Stimulated activated memory B cell treated with anti-CD40 and anti-IgM and Interleukin-4, amounts not matched to agents 10 μg/mL and 1 μg/mL and 100 μg/mL, for 72 hours (primary cell): ENCODE results near the gene LAMA3.
"Not testable (repeated sequence)": the region's sequence is repeated elsewhere in the genome, so short reads cannot be mapped to it uniquely, and the experiment has no call there.

Experiments
- ATAC-seq: fragments of 150-1000 bp; cut with Tn5 transposase; 2 replicates; pipeline ENCODE4 v1.10.0; 2021
- H3K27ac Mint-ChIP-seq: one replicate; pipeline ENCODE4 v1.8.0; 2022; ENCODE audit warnings: mild to moderate bottlenecking, mixed read lengths
- H3K27me3 Mint-ChIP-seq: one replicate; pipeline ENCODE4 v1.8.0; 2022; ENCODE audit warnings: mixed read lengths
- H3K36me3 Mint-ChIP-seq: one replicate; pipeline ENCODE4 v1.8.0; 2022; ENCODE audit warnings: mixed read lengths
- H3K4me1 Mint-ChIP-seq: one replicate; pipeline ENCODE4 v1.8.0; 2022; ENCODE audit warnings: mixed read lengths
- H3K4me3 Mint-ChIP-seq: one replicate; pipeline ENCODE4 v1.8.0; 2022; ENCODE audit warnings: mild to moderate bottlenecking, moderate library complexity, mixed read lengths
- H3K9me3 Mint-ChIP-seq: one replicate; pipeline ENCODE4 v1.8.0; 2022; ENCODE audit warnings: mixed read lengths

LAMA3 gene

DNA sequence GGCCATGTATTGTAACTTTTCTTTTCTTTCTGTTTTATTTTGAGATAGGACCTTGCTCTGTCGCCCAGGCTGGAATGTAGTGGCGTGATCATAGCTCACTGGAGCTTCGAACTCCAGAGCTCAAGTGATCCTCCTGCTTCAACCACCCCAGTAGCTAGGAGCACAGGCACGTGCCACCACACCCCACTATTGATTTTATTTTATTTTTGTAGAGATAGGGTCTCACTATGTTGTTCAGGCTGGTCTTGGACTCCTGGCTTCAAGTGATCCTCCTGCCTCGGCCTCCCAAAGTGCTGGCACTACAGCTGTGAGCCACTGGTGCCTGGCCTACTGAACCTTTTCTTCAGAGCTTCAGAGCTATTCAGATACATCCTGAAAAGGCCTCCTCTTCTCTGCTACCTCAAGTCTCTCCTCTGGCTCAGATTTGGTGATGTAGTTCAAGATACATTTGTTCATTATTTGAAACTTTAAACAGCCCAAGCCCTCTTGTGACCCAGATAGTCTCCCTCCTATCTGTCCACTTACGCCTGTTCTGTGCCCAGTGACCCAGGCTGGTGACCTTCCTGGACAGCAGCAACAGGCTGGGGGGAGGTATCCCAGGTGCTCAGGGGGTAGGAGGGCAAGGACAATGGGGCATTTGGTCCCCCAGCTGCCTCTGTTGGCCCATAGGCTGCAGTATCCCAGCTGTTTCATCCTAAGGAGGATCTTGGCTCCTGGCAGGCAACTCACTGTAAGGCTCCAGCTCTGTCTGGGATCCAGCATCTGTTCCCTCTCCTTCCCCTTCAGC, 38.6 kb downstream of the LAMA3 start:
- H3K4me1 Mint-ChIP-seq: no peaks in the 10 kb centered on the region
- H3K9me3 Mint-ChIP-seq: no peaks in the 10 kb centered on the region
- H3K36me3 Mint-ChIP-seq: no peaks in the 10 kb centered on the region
- H3K27me3 Mint-ChIP-seq: peaks cover 45% of the 10 kb centered on the region
- H3K27ac Mint-ChIP-seq: no peak overlapping the region
- H3K4me3 Mint-ChIP-seq: no peak overlapping the region
- ATAC-seq: no peak

DNA sequence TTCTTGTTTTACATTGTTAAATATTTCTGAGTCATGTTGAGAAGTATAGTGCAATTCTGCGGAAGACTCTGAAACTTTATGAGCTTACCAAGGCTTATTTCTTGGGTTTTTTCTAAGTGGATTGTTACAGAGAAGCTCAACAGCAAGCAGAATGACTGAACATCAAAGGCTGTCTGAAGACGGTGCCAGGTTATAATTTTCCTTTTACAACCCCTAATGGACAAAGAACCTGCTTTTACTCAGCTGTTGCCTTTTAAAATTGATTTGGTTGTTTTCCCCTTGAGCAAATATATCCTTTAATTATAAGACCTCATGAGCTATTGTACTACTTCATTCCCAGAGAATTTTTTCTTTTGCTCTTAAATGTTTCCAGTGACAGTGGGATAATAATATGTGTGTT, 41.6 kb downstream of the LAMA3 start:
- H3K9me3 Mint-ChIP-seq: no peaks in the 10 kb centered on the region
- H3K27me3 Mint-ChIP-seq: peaks cover 49% of the 10 kb centered on the region
- ATAC-seq: no peak
- H3K4me3 Mint-ChIP-seq: no peak overlapping the region
- no peaks in the 10 kb centered on the region for H3K4me1 Mint-ChIP-seq
- no peak overlapping the region for H3K27ac Mint-ChIP-seq
- no peaks in the 10 kb centered on the region for H3K36me3 Mint-ChIP-seq

DNA sequence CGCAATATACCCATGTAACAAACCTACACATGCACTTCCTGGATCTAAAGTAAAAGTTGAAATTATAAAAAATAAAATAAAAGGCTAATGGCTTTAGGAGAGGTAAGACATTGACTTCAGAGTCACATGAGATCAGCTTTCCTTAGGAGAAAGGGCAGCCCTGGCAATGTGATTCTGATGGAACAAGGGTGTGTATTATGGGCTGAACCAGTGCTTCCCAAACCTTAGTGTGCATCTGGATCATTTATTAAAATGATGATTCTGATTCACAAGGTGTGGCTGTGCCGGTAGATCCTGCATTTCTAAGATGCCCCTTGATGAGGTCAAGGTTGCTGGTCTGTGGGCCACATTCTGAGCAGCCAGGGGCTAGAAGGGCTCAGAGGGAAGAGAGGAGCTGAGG, 42.6 kb downstream of the LAMA3 start:
- no peaks in the 10 kb centered on the region for H3K36me3 Mint-ChIP-seq
- H3K9me3 Mint-ChIP-seq: no peaks in the 10 kb centered on the region
- peaks cover 50% of the 10 kb centered on the region for H3K27me3 Mint-ChIP-seq
- no peak for ATAC-seq
- no peak overlapping the region for H3K4me3 Mint-ChIP-seq
- no peak overlapping the region for H3K27ac Mint-ChIP-seq
- no peaks in the 10 kb centered on the region for H3K4me1 Mint-ChIP-seq

DNA sequence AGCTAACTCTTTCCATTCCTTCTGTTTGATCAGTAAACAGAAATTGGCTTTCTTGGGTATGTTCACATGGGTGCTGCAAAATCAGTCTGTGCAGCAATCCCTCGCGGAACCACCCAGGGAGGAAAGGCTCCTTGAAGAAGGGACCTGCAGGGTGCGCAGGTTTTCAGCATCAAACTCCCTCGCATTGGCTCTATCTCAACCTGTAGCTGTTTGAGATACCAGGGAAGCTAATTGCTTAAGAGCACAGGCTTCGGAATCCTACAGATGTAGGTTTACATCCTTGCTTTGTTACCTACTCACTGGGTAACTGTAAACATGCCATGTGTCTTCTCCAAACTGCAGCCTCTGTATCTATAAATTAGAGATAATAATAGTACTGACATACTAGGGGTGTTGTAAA, 43.2 kb downstream of the LAMA3 start:
- H3K9me3 Mint-ChIP-seq: no peaks in the 10 kb centered on the region
- H3K27me3 Mint-ChIP-seq: peaks cover 50% of the 10 kb centered on the region
- H3K36me3 Mint-ChIP-seq: no peaks in the 10 kb centered on the region
- H3K4me1 Mint-ChIP-seq: no peaks in the 10 kb centered on the region
- no peak overlapping the region for H3K4me3 Mint-ChIP-seq
- no peak overlapping the region for H3K27ac Mint-ChIP-seq
- ATAC-seq: no peak

DNA sequence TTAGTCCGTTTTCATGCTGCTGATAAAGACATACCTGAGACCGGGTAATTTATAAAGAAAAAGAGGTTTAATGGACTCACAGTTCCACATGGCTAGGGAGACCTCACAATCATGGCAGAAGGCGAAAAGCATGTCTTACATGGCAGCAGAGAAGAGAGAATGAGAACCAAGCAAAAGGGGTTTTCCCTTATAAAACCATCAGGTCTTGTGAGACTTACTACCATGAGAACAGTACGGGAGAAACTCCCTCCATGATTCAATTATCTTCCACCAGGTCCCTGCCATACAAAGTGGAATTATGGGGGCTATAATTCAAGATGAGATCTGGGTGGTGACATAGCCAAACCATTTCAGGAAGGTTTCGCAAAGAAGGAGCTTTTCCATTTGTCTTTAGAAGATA, 44.0 kb downstream of the LAMA3 start:
- H3K4me1 Mint-ChIP-seq, H3K36me3 Mint-ChIP-seq, H3K27ac Mint-ChIP-seq, H3K4me3 Mint-ChIP-seq, ATAC-seq, H3K9me3 Mint-ChIP-seq: not testable (repeated sequence)
- peaks cover 51% of the 10 kb centered on the region for H3K27me3 Mint-ChIP-seq

DNA sequence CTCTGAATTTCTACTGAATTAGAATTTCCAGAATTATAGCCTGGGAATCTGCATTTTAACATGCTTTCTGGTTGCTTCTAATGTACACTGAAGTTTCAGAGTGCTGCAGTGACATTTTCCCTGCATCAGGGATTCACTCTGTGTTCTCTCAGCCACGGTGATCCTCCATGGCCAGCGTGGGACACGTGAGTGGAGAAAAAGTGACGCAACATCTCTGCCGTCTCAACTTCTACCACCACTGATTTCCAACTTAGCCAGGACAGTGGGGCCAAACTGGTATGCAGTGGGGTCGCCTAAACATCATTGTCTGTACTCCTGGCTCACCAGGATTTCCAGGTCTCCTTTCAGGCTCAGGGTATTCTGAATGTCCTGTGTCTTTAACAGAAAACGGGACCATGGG, 44.6 kb downstream of the LAMA3 start:
- Mint-ChIP-seq H3K36me3 (no peaks in the 10 kb centered on the region), H3K9me3 (no peaks in the 10 kb centered on the region), H3K4me1 (peaks cover 12% of the 10 kb centered on the region), H3K27ac (no peak overlapping the region), H3K27me3 (peaks cover 56% of the 10 kb centered on the region), H3K4me3 (no peak overlapping the region)
- ATAC-seq: no peak

DNA sequence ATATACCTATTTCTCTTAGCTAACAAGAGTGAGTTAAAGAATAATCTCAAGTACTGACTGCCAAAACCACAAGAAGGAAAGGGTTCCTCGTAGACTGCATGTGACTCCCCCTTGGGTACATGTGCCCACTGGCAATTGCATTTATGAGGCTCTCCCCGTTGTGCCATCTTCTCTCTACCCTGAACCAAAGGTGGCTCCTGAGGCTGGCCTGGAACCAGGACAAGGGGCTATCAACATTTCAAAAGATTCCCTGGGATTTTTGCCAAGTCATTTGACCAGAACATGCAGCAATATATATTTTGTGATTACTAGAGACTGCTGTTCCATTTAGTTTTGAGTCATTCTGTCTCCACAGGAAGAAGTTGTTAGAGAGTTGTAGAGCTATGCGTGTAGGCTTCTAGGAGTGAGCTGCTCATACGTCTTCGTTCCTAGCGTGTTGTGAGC, 45.8 kb downstream of the LAMA3 start:
- Mint-ChIP-seq H3K9me3 (no peaks in the 10 kb centered on the region), H3K4me1 (peaks cover 12% of the 10 kb centered on the region)
- no peak for ATAC-seq

DNA sequence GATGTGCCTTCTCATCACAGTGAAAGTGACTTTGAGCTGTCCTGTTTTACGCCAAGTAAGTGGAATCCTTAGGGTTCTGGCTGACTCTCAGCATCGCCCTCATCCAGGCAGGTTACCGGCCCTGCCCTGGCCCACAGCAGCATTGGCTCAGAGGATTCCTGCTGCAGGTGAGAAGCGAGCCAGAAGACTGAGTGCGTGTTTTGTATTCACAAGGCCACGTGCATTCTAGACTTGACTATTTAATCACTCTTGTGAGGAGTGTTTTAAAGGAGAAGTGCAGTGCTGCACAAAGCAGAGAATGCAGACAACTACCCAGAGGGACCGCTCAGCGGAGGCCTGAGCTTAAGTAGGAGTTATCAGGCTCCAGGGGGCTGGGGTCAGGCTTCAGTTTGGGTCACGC, 48.3 kb downstream of the LAMA3 start:
- H3K4me1 Mint-ChIP-seq: peaks cover 12% of the 10 kb centered on the region
- no peak for ATAC-seq
- H3K4me3 Mint-ChIP-seq: no peak overlapping the region
- H3K36me3 Mint-ChIP-seq: no peaks in the 10 kb centered on the region
- H3K27me3 Mint-ChIP-seq: peaks cover 59% of the 10 kb centered on the region
- H3K27ac Mint-ChIP-seq: no peak overlapping the region
- H3K9me3 Mint-ChIP-seq: no peaks in the 10 kb centered on the region

More for the DNA sequence above, 45.8 kb downstream of the LAMA3 start:
- peaks cover 52% of the 10 kb centered on the region for H3K27me3 Mint-ChIP-seq
- H3K36me3 Mint-ChIP-seq: no peaks in the 10 kb centered on the region
- no peak overlapping the region for H3K27ac Mint-ChIP-seq
- no peak overlapping the region for H3K4me3 Mint-ChIP-seq

DNA sequence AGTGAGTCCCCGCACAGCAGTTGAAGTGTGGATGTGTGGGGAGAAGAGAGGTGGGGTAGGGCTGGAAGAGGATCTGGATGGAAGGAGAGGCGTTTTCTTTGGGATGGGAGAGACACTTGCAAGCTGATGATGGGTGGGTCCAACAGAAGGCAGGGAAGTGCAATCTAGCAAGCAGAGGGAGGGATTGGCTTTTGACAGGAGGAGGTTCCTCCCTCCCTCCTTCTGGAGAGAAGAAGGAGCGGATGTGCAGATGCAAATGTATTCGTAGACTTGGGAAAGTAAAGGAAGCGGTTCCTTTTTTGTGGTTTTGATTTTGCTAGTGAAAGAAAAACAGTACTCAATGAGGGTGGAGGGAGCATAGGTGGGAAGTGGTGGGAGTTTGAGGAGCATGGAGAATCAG, 48.9 kb downstream of the LAMA3 start:
- Mint-ChIP-seq H3K9me3 (no peaks in the 10 kb centered on the region), H3K4me3 (no peak overlapping the region), H3K36me3 (no peaks in the 10 kb centered on the region), H3K27me3 (peaks cover 64% of the 10 kb centered on the region), H3K4me1 (peaks cover 12% of the 10 kb centered on the region), H3K27ac (no peak overlapping the region)
- ATAC-seq: no peak

DNA sequence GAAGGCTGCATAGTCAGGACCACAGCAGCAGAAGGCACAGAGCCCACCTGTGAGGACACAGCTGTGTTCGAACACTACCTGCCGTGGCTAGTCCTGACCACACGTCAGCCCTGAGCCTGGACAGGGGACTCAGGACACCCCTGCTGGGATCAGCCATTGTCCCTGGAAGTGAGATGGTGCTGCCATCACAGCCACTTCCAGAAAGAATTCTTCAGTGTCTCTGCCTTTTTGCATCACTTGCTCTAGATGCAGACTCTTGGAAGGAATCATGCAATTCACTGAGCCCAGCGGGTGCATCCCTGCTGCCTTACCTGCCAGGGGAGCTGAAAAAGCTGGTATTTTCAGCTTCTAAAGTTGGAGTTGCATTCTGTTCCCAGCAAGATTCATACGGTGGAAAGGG, 49.3 kb downstream of the LAMA3 start:
- Mint-ChIP-seq H3K27me3 (peaks cover 68% of the 10 kb centered on the region), H3K27ac (no peak overlapping the region), H3K9me3 (no peaks in the 10 kb centered on the region), H3K4me1 (peaks cover 12% of the 10 kb centered on the region), H3K36me3 (no peaks in the 10 kb centered on the region), H3K4me3 (no peak overlapping the region)
- ATAC-seq: peak; percentile 31

DNA sequence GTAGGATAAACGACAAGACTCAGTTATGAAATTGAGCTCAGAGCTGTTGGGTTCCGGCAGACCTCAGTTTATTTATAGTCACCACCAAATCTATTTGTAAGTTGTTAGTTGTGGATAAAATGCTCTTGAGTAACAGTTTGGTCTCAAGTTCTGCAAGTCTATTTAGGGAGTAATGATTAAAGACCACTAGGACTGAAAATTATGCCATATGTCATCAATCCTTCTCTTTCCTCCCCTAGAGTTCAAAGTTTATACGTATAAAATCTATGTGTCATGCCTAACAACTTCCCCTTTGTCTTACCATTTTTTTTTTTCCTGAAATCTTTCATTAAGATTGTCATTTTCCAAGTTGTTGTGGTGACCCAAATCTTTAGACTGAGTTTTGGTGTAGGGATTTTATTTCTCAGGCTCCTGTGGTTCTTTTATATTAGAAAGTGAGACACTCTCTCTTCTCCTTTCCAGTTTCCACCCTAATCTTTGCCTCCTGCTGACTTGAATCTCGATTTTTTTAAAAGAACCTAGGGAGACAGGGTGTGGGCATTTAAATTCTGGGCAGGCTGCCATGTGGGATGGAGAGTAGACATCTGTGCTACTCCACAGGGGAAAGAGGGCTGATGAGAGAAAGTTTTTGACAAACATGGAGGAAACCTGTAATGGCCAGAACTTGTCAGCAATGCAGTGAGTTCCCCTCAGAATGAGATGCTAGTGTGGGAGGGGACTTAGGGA, 51.0 kb downstream of the LAMA3 start:
- no peak overlapping the region for H3K27ac Mint-ChIP-seq
- ATAC-seq: no peak
- no peaks in the 10 kb centered on the region for H3K9me3 Mint-ChIP-seq
- H3K4me3 Mint-ChIP-seq: no peak overlapping the region
- peaks cover 65% of the 10 kb centered on the region for H3K27me3 Mint-ChIP-seq
- H3K36me3 Mint-ChIP-seq: no peaks in the 10 kb centered on the region
- peaks cover 12% of the 10 kb centered on the region for H3K4me1 Mint-ChIP-seq

DNA sequence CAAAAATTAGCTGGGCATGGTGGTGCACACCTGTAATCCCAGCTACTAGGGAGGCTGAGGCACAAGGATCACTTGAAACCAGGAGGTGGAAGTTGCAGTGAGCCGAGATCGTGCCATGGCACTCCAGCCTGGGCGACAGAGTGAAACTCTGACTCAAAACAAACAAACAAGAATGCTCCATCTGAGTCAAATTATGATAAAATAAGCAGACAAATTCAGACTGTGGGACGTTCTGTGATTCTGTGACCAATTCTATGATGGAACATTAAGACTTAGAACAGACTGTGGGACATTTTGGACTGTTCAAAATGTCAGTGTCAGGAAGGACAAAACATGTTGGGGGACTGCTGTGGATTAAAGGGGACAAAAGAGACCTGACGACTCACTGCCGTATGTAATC, 52.7 kb downstream of the LAMA3 start:
- Mint-ChIP-seq H3K27me3 (peaks cover 56% of the 10 kb centered on the region), H3K4me1 (peaks cover 12% of the 10 kb centered on the region)
- H3K9me3 Mint-ChIP-seq, H3K36me3 Mint-ChIP-seq, ATAC-seq, H3K4me3 Mint-ChIP-seq, H3K27ac Mint-ChIP-seq: not testable (repeated sequence)

DNA sequence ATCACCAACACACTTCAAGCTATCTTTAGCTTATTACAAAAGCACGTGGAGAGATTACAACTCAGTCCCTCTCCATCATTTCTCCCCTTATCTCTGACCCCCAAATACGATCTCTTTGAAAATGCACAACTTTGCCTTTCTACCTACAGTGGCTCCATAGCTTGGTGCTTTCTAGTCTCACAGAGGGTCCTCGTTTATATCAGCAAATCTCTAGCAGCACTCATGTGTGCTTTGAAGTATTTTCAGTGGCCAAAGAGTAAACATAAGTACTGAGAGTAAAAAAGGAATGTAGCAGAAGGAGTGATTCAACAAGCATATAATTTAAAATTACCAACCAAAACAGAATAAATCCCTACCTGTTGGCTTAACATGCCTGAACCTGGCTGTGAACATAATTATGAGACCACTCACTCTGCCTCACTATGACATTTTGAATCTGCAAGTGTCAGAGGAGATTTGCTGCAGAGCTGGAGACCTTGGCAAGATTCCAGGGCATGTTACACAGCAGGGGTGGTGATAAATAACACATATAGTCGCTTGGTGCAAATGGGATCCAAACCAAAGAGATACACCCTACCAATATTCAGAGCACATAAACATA, 54.6 kb downstream of the LAMA3 start:
- Mint-ChIP-seq H3K27ac (no peak overlapping the region), H3K4me1 (no peaks in the 10 kb centered on the region), H3K36me3 (no peaks in the 10 kb centered on the region), H3K27me3 (peaks cover 48% of the 10 kb centered on the region), H3K9me3 (no peaks in the 10 kb centered on the region), H3K4me3 (no peak overlapping the region)
- no peak for ATAC-seq

DNA sequence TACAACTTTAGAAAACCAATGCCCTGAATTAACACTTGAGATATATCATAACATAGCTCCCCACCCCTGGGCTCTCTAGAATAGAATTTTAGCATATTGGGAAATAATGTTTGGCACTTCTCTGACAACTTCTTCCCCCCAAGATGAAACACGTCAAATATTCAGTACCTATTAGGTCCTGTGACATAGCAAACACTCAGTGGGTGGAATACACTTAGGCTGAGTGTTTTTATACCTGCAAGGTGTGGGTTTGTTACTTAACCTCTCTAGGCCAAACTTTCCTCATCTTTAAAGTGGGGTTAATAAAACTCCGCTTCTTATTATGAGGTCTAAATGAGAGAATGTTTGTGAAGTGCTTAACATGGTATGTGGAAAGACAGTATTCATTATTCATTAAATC, 56.1 kb downstream of the LAMA3 start:
- Mint-ChIP-seq H3K4me1 (no peaks in the 10 kb centered on the region), H3K27me3 (peaks cover 45% of the 10 kb centered on the region), H3K9me3 (no peaks in the 10 kb centered on the region), H3K4me3 (no peak overlapping the region), H3K36me3 (no peaks in the 10 kb centered on the region), H3K27ac (no peak overlapping the region)
- ATAC-seq: no peak

DNA sequence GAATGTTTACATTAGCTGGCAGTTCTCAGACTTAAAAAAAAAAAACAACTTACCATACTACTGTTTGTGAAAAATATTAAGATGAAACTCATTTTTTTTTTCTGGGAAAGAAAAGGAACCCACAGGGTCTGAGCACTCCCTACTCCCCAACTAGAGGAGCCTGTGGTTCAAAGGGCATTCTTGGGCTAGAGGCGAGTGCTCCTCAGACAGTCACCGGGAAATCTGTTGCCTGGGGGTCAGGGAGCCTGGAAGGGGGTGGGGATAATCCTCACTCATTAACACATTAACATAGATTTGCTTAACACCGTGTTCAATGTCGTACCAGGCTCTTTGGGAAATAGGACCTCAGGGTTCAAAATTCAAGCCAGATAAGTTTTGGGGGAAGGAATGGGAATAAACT, 57.6 kb downstream of the LAMA3 start:
- Mint-ChIP-seq H3K9me3 (no peaks in the 10 kb centered on the region), H3K4me1 (no peaks in the 10 kb centered on the region)

DNA sequence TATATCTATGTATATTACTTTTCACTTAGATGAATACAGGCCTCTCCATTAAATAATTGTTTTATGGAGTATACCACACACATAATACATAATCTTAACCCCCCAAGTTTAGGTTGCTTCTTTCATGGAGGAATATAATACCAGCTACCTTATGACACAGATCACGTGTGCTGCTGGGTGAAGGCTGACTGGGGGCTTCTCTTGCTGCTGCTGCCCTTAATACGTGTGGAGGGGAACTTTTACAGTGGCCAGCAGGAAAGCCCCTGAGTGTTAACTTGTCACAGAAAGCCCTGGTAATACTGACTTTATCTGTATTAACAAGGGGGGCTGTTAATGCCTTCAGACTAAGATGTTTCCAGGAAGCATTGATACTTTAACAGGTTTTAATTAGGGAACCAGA, 63.1 kb downstream of the LAMA3 start:
- ATAC-seq: no peak
- Mint-ChIP-seq H3K27ac (no peak overlapping the region), H3K4me3 (no peak overlapping the region), H3K27me3 (peaks cover 13% of the 10 kb centered on the region), H3K36me3 (no peaks in the 10 kb centered on the region), H3K9me3 (no peaks in the 10 kb centered on the region), H3K4me1 (peaks cover 3% of the 10 kb centered on the region)

More for the DNA sequence above, 57.6 kb downstream of the LAMA3 start:
- Mint-ChIP-seq H3K4me3 (no peak overlapping the region), H3K36me3 (no peaks in the 10 kb centered on the region), H3K27me3 (peaks cover 39% of the 10 kb centered on the region), H3K27ac (no peak overlapping the region)
- no peak for ATAC-seq
